ENCODE measurements around the gene CHMP5. TPM values are rescaled to one million over a fixed set of nuclear protein-coding genes. Genes with fewer than 3 reads are reported as not detected.
"Not testable (repeated sequence)": the region's sequence is repeated elsewhere in the genome, so short reads cannot be mapped to it uniquely, and the experiment has no call there.

Gene CHMP5
- total RNA-seq, 1 donor from 2014 or later = 80.9 TPM

DNA sequence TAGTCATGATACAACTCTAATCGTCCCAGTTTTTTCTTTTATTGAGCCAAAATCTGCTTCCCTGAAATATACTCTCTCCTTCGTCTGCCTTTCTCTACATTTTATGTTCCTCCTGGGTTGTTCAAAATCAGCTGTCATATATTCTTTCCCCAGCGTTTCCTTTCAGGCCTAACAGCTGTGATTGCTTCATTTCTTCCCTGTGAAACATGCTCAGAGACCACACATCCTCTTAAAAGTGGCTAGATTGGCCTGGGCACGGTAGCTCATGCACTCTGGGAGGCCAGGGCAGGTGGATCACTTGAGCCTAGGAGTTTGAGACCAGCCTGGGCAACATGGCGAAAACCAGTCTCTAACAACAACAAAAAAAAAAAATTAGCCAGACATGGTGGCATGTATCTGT, 50.5 kb downstream of the CHMP5 start:
- Histone ChIP-seq H3K4me1 (peaks cover 3% of the 10 kb centered on the region), H3K27me3 (ENCODE audit: low read depth) (no peaks in the 10 kb centered on the region), H3K27ac (no peak overlapping the region), H3K36me3 (peaks cover 99% of the 10 kb centered on the region), H3K4me3 (no peak overlapping the region), H3K9me3 (no peaks in the 10 kb centered on the region)
- ATAC-seq (no peak), DNase-seq (no peak)
- intact Hi-C loops (cut with DNase I) = no loop called here
- TF ChIP-seq, protein P1, sequence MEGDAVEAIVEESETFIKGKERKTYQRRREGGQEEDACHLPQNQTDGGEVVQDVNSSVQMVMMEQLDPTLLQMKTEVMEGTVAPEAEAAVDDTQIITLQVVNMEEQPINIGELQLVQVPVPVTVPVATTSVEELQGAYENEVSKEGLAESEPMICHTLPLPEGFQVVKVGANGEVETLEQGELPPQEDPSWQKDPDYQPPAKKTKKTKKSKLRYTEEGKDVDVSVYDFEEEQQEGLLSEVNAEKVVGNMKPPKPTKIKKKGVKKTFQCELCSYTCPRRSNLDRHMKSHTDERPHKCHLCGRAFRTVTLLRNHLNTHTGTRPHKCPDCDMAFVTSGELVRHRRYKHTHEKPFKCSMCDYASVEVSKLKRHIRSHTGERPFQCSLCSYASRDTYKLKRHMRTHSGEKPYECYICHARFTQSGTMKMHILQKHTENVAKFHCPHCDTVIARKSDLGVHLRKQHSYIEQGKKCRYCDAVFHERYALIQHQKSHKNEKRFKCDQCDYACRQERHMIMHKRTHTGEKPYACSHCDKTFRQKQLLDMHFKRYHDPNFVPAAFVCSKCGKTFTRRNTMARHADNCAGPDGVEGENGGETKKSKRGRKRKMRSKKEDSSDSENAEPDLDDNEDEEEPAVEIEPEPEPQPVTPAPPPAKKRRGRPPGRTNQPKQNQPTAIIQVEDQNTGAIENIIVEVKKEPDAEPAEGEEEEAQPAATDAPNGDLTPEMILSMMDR (IDR thresholded peaks at IDR 0.05) = no peak

DNA sequence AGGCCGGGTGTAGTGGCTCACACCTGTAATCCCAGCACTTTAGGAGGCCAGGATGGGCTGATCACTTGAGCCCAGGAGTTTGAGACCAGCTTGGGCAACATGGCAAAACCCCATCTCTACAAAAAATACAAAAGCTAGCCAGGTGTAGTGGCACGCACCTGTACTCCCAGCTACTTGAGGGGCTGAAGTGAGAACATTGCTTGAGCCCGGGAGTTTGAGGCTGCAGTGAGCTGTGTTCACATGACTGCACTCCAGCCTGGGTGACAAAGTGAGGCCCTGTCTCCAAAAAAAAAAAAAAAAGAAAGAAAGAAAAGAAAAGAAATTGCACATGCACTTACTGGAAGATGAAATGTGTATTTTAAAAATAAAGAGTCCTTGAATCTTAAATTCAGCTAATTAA, 52.3 kb downstream of the CHMP5 start:
- ATAC-seq; H3K4me1 ChIP-seq; H3K27ac ChIP-seq; intact Hi-C loops (cut with DNase I); H3K27me3 ChIP-seq (ENCODE audit: low read depth); H3K4me3 ChIP-seq; DNase-seq; H3K9me3 ChIP-seq: not testable (repeated sequence)
- H3K36me3 ChIP-seq = peaks cover 99% of the 10 kb centered on the region

DNA sequence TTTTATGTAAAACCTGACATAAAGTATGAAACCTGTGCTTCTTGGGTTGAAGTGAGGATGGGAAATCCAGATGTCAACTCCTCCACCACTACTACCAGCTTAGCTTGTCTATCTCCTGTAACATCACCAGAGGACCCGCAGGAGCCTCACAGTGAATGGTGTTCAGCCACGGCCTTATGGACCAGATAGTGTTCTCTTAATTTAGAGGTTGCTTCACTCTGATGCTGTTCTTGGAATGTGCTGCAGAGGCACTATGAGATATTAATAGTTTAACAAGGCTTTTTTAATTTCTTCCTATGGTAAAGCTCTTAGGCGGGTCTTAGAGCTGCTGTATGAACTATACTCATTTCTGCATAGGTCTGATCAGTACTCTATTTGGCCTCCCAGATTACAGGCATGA, 53.4 kb downstream of the CHMP5 start:
- Histone ChIP-seq H3K9me3 (no peaks in the 10 kb centered on the region), H3K27me3 (ENCODE audit: low read depth) (no peaks in the 10 kb centered on the region), H3K36me3 (peaks cover 99% of the 10 kb centered on the region), H3K4me3 (no peak overlapping the region), H3K4me1 (no peaks in the 10 kb centered on the region), H3K27ac (no peak overlapping the region)
- ATAC-seq (no peak), DNase-seq (no peak)
- intact Hi-C loops (cut with DNase I) = no loop called here
- TF ChIP-seq, protein P1 (IDR thresholded peaks at IDR 0.05) = no peak

DNA sequence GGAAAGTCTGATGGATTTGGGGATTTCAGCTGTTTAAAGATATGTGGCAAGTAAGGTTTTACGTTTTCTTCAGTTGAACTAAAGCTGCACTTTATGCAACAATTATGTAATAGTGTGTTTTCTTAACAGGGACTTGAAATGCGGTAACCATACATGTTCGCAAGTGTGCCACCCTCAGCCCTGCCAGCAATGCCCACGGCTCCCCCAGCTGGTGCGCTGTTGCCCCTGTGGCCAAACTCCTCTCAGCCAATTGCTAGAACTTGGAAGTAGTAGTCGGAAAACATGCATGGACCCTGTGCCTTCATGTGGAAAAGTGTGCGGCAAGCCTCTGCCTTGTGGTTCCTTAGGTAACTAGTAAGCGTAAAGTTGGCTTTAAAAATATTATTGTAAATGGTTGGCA, 53.9 kb downstream of the CHMP5 start:
- H3K4me1 ChIP-seq = no peaks in the 10 kb centered on the region
- H3K27ac ChIP-seq = no peak overlapping the region
- no peak overlapping the region for H3K4me3 ChIP-seq
- DNase-seq = no peak
- TF ChIP-seq, protein P1 (IDR thresholded peaks at IDR 0.05) = no peak
- H3K36me3 ChIP-seq = peaks cover 99% of the 10 kb centered on the region
- no peak for ATAC-seq
- H3K9me3 ChIP-seq = no peaks in the 10 kb centered on the region
- no peaks in the 10 kb centered on the region for H3K27me3 ChIP-seq (ENCODE audit: low read depth)
- intact Hi-C loops (cut with DNase I) = no loop called here

DNA sequence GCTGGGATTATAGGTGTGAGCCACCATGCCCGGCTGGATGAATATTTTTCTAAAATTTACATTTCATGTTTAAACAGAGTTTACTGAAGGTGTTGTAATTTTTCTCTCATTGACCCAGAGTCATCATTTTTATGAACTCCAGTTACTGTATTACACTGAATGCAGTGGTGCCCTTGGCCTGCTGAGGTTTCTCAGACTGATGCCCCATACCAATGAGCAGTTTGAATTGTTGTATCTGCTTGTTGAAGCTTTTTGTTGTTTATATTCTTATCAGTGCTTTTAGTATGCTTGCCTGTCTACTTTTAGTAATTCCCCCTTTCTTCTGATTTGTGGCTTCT, 55.4 kb downstream of the CHMP5 start:
- DNase-seq (no peak), ATAC-seq (no peak)
- intact Hi-C loops (cut with DNase I) = no loop called here
- Histone ChIP-seq H3K4me1 (no peaks in the 10 kb centered on the region), H3K4me3 (no peak overlapping the region), H3K27me3 (ENCODE audit: low read depth) (no peaks in the 10 kb centered on the region), H3K9me3 (no peaks in the 10 kb centered on the region), H3K27ac (no peak overlapping the region), H3K36me3 (peaks cover 99% of the 10 kb centered on the region)
- TF ChIP-seq, protein P1 (IDR thresholded peaks at IDR 0.05) = no peak

DNA sequence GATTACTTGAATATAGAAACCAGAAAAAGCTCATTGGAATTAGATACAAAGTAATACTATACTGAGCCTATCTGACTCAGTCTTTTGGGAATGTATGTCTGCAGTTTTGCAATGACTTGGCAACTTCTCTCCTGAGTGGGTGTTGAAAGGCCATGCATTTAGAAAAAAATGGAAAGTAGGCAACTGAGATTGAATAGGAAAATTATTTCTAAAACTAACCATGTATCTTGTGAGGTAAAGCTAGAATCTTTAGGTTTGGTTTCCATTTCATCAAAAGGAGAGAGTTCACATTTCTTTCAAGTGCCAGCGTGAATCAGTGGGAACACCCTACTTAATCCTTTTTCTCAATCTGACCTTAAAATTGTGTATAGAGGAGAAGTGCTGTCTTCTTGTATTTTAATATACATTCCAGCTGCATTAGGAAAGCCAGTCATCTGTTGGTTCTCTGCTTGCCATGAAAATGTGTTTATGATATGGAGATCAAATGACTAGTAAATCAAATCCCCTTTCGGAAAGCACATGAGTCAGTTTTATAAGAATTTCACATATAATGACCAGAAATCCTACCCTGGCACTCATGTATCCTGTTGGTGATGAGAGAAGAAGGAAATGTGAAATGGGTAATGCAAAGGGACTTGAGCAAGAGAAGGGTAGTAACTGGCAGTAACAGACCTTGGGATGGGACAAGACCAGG, 55.9 kb downstream of the CHMP5 start:
- no peaks in the 10 kb centered on the region for H3K27me3 ChIP-seq (ENCODE audit: low read depth)
- no peaks in the 10 kb centered on the region for H3K4me1 ChIP-seq
- intact Hi-C loops (cut with DNase I) = no loop called here
- H3K9me3 ChIP-seq = no peaks in the 10 kb centered on the region
- H3K36me3 ChIP-seq = peaks cover 99% of the 10 kb centered on the region
- H3K4me3 ChIP-seq = no peak overlapping the region
- ATAC-seq (no peak), DNase-seq (no peak)
- TF ChIP-seq, protein P1 (IDR thresholded peaks at IDR 0.05) = no peak
- H3K27ac ChIP-seq = no peak overlapping the region
